Stimulated activated CD4-positive, alpha-beta T cell treated with anti-CD3 and anti-CD28 coated beads, Interleukin-1b, Interleukin-23, amount 100 ng/mL, for 48 hours (primary cell): ENCODE measurements around the gene RB1.

Source experiments
- DNase-seq: peaks from one replicate; pipeline ENCODE4 v3.0.0-alpha.2; 2020

Gene RB1

GRCh38 chr13:48356750-48357149, 53.2 kb downstream of the RB1 start:
- no peak for DNase-seq

- DNase-seq, result no peak
Measured at GRCh38 chr13:48369988-48370387, 66.4 kb downstream of the RB1 start.

DNA sequence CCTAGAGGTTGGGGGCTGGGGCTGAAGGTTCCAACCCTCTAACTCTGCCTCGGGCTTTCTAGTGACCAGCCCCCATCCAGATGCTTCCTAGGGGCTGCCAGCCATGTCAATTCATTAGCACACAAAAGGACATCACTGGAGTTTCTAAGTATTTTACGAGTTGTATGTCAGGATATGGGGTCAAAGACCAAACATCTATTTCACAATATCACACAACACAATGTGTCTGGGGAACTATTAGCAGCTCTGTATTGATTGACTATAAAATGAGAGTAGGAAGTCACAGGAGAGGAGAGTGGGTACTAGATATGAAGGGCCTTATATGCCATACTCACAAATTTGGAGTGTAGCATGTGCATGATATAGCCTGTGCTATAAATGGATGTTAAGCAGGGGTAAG, 67.3 kb downstream of the RB1 start:
- no peak for DNase-seq

DNA sequence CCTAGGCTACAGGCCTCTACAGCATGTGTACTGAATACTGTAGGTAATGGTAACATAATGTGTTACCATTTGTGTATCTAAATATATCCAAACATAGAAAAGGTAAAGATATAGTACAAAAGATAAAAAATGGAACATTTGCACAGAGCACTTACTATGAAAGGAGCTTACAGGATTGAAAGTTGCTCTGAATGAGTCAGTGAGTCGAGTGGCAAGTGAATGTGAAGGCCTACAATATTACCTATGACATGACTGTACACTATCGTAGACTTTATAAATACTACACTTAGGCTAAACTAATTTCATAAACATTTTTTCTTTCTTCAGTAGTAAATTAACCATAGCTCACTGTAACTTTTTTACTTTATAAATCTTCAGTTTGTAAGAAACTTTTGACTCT, 74.3 kb downstream of the RB1 start:
- no peak for DNase-seq

DNA sequence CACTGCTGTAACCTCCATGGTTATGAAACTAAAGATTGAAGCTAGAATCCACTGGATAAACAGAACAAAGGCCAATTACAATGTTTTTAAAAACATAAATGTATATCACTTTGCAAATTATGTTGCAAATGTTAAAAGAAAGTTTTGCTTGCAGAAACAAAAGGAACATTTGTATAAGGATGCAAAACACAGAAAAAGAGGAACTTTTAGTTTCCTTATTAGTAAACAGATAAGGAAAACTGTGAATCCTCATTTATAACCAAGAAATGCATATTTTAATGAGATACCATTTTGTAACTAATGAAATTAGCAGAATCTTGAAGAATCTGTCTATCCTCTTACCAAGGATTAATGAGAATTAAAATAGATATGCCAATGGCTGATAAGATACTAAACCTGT, 77.0 kb downstream of the RB1 start:
- DNase-seq, result no peak

GRCh38 chr13:48383384-48383783, 79.8 kb downstream of the RB1 start:
- DNase-seq, result no peak

GRCh38 chr13:48386816-48387215, 83.3 kb downstream of the RB1 start:
- DNase-seq, result no peak

DNA sequence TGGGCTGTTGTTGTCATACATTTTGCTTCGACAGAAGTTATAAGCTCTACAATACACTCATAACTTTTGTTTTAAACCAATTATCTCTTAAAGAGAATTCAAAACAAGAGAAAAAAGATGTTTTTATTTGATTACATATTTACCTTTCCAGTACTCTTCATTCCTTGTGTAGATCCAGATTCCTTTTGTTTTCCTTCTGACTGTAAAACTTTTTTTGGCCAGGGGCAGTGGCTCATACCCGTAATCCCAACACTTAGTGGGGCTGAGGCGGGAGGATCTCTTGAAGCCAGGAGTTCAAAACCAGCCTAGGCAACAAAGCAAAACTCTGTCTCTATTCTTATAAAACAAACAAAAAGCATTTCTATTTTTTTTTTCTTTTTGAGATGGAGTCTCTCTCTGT, 87.7 kb downstream of the RB1 start:
- no peak for DNase-seq

GRCh38 chr13:48393030-48393697, 89.6 kb downstream of the RB1 start:
- no peak for DNase-seq

GRCh38 chr13:48393698-48394085, 90.1 kb downstream of the RB1 start:
- DNase-seq, result no peak

GRCh38 chr13:48397744-48398143, 94.2 kb downstream of the RB1 start:
- DNase-seq, result no peak

GRCh38 chr13:48398450-48399095, 95.0 kb downstream of the RB1 start:
- no peak for DNase-seq

DNA sequence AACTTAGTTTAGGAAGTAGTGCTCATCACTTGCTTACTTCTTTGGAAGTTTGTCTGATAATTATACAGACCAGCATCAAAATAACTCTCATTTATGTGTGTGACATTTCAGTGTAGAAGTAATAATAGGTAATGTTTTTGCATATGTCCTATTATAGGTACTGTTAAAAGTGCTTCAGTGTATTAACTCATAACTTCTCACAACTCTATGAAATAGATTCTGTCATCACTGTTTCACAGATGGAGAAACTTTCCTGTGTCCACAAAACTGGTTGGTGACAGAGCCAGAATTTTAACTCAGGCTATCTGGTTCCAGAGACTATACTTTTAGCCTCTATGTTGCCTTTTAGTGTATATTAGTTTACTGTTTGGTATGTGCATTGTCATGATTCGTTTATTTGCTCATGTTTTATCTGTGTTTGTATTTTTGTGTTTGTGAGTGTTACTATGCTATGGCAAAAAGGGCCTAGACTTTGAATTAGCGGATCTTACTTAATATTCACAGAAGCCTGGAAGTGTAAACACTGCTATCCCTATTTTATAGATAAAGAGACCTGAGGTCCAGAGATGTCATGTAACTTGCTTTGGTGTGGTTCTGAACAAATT, 96.6 kb downstream of the RB1 start:
- DNase-seq, result no peak

DNA sequence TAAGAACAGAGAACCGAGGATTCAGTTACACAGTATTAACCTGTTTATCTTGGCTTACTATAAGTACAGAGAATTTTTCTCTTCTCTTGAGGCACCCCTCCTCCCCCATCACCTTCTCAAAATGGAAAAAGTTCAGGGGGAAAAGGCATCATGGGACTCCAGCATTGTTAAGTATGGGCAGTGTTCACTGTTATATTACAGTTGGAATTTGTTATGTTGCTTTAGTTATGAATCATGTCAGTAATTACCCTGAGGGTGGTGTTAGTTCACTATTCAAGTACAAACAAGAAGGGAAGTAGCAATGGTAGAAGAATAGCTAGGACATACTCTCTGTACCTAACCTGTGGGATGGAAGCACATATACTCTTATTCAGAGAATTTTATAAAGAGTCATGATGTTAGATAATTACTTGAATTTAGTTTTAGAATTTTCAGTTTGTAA, 97.3 kb downstream of the RB1 start:
- no peak for DNase-seq

DNA sequence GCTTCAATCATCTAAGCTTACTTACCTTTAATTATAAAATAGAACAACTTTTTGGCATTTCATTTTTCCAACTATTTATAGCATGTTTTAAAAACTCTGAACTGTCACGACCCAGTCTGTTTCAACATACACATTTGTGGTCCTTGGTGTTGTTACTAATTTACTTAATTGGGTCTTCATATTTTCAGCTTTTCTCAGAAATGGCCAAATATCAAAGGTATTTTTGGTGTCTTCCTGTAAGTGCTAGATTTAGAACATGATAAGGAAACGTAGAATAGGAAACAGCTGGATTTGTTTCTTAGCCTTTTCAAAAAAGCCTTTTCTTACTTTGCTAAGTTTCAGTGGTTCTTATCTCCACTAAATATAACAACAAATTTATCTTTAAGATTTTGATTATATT, 97.9 kb downstream of the RB1 start:
- no peak for DNase-seq

GRCh38 chr13:48402325-48402932, 98.9 kb downstream of the RB1 start:
- DNase-seq, result no peak

DNA sequence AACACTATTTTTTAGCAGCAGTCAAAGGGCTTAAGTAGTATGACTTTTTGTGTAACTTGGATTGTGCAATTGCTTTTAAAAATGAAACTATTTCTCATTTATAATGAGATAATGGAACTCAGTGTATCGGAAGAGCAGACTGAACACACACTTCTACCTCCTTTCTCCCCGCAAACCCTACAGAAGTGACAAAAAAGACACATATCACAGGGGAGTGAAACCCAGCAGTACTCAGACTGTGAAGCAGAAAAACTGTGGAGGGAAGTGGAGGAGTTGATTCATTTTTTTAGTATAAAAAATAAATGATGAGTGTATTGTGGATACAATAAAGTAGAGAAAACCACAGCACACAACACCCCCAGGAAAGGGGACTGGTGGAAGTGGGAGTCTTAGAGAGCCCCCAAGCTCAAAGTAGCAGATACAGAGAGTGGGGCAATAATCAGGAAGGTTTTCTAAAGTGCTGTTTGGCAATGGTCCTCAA, 99.6 kb downstream of the RB1 start:
- peak; percentile 26 for DNase-seq

DNA sequence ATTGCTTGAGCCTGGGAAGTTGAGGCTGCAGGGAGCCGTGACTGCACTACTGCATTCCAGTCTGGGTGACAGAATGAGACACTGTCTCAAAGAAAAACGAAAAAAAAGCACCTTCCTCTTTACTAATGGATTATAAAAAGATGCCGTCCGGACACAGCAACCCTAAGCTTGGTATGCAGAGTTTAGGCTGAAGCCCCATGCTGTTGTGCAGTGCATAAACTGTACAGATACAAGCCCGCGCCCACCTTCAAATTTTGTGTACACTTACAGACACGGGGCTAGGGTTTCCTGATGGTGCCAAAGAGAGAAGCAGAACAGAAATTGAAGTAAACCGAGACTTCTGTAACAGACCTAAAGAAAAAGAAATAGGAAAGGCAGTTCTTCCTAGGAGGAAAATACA, 100.4 kb downstream of the RB1 start:
- DNase-seq, result no peak

DNA sequence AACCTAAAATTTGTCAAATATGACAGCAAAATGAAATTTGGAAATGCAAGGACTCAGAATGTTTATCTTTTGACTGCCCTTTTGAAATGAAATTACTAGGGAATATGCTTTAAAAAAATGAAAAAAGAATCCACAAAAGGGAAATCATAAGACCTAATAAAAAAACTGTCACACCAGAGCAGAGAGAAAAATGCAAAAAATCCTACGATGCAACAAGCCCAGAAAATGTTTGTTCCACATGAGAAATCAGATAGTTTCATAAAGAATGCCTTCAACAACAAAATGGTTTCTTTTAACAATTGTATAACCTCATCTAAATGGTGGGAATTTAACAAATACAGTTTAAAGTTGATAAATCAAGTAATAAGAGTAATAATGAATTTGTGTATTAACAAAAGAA, 101.4 kb downstream of the RB1 start:
- DNase-seq, result no peak

DNA sequence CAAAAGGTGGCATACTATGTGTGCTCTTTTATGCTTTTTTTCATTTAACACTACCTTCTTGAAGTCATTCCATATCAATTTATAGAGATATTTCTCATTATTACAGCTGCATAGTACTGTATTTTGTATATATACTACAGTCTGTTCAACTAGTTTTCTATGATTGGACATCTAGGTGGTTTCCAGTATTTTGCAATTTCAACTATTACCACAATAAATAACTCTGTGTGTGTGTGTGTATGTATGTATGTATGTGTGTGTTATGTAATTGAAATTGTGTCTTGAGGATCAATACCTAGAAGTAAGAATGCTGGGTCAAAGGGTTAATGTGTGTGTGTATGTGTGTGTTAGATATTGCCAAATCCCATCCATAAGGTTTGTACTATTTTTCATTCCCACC, 102.3 kb downstream of the RB1 start:
- no peak for DNase-seq

- no peak for DNase-seq
Measured at GRCh38 chr13:48410199-48410598, 106.6 kb downstream of the RB1 start.

DNA sequence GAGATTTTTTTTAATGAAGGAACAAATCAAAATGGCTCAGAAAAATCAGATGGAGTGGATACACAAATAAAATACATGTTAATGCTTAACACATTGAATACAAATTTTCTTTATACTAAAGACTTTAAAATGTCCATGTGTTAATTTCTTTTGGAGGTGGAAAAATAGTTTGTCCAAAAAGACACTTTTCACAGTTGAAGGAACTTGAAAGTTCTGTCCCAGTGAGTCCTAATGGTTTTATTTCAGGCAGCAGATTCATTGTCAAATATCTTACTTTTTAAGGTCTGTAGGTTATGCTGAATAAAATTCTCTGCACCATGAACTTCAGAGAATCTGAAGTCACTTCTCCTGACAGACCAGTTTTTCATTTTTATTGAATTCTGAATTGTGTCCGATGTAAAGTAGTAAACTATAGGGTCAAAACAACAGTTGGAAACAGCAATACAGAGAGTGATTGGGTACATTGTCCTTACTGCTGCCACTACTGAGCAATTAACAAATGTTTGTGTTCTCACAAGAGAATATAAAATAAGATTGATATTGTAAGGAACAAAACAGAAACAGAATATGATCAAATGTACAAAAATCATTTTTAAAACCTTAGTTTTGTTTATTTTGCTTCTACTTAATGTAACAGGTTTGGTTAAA, 107.7 kb downstream of the RB1 start:
- no peak for DNase-seq

GRCh38 chr13:48411841-48412531, 108.4 kb downstream of the RB1 start:
- DNase-seq, result no peak
